ENCODE results near the gene PCSK5.

Gene PCSK5

GRCh38 chr9:76095585-76095984 lies 205.1 kb downstream of the PCSK5 start:
- no peak overlapping the region for H3K4me3 ChIP-seq (ENCODE audit: low read length)
- no peak for TF ChIP-seq ZNF274 (IDR thresholded peaks at IDR 0.05; ENCODE audit: low read depth, low read length)

DNA sequence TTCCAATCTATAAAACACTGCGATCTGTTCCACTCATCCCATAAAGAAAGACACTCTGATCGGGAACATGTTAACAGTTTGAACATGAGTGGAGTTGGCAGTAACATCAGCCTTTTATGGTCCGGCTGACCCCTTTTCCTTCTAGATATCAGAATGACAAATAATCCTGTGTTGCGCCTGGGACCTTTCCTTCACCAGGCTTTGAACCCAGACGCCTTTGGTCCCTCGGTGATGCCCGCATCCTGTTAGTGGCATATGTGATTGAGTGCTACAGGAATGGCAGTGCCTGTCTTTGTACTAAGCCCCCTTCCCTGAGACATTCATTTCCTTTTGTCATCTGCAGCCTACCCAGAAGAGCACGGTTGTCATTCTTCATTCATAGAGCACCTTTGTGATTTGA lies 209.0 kb downstream of the PCSK5 start:
- H3K4me3 ChIP-seq (ENCODE audit: low read length), result no peak overlapping the region
- no peak for TF ChIP-seq ZNF274 (IDR thresholded peaks at IDR 0.05; ENCODE audit: low read depth, low read length)

DNA sequence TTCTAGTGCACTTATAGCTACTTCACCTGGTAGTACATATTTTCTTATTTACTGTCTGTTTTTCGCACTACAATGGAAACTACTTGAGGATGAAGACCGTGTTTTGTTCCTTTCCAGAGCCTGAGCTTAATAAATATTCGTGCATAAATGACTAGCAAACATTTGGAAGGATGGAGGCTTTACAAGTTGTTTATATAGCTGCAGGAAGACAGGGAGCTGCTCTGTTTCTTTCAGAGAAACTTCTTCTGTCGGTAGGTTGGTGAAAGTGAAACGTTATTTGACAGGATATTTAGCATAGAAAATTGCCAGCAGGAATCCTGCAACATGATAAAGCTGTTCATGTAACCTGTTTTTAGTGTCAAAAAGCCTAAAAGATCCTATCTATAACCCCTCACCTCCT lies 210.6 kb downstream of the PCSK5 start:
- no peak for TF ChIP-seq ZNF274 (IDR thresholded peaks at IDR 0.05; ENCODE audit: low read depth, low read length)
- no peak overlapping the region for H3K4me3 ChIP-seq (ENCODE audit: low read length)

DNA sequence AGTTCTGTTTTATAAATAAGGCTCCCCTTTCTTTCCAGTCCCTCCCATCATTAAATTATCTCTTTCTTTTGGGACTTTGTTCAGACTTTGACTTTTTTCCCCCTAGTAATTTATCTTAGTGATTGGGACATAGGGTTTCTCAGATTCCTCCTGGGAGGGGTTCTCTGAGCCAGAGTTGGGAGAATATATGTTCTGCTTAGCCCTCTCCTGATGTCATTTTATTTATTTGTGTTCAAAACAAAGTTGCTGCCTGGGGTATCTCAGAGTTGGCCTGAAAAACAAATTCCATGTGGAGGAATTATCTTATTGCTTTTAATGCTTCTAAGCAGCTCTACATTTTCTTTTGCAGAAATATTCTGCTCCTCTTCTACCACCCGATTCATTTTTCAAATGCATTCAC lies 211.0 kb downstream of the PCSK5 start:
- TF ChIP-seq ZNF274 (IDR thresholded peaks at IDR 0.05; ENCODE audit: low read depth, low read length), result no peak
- no peak overlapping the region for H3K4me3 ChIP-seq (ENCODE audit: low read length)

DNA sequence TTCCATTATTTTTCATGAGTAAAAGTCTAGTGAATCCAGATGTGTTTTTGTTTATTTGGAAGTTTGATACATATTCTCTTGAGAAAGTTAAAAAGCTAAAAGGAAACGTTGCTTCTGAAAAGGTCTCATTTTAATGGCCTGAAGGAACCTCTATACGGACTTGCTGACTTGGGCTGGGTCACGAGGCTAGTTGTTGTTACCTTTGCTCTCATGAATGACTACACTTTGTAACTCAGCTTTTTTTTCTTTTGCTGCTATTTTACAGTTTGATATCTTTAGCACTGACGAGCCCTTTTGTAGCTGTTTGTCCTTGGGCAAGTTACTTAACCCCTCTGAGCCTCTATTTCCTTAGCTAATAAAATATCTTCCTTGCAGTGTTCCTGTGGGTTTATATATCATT lies 211.5 kb downstream of the PCSK5 start:
- no peak for TF ChIP-seq ZNF274 (IDR thresholded peaks at IDR 0.05; ENCODE audit: low read depth, low read length)
- no peak overlapping the region for H3K4me3 ChIP-seq (ENCODE audit: low read length)

- H3K4me3 ChIP-seq (ENCODE audit: low read length), result no peak overlapping the region
- TF ChIP-seq ZNF274 (IDR thresholded peaks at IDR 0.05; ENCODE audit: low read depth, low read length), result no peak
These were observed 213.2 kb downstream of the PCSK5 start for GRCh38 chr9:76103531-76104315.

- no peak for TF ChIP-seq ZNF274 (IDR thresholded peaks at IDR 0.05; ENCODE audit: low read depth, low read length)
- no peak overlapping the region for H3K4me3 ChIP-seq (ENCODE audit: low read length)
These were observed 217.0 kb downstream of the PCSK5 start for GRCh38 chr9:76107482-76107881.

DNA sequence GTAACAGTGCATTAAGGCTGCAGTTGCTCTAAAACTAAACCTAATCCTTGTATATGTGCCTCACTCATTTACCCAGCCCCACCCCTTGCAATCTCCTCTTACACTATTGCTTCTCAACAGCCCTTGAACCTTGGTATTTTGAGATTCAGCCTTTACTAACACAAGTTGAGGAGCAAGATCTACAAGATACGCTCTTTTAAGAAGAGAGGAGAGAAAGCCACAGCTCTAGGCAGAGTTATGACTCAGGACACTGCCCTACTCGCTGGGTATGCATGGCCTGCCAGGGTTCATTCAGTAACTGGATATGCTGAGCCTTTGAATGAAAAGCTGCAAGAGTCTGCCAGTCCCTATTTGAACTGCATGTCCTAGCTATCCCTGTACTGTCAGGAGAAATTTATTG lies 219.5 kb downstream of the PCSK5 start:
- TF ChIP-seq ZNF274 (IDR thresholded peaks at IDR 0.05; ENCODE audit: low read depth, low read length), result no peak
- no peak overlapping the region for H3K4me3 ChIP-seq (ENCODE audit: low read length)

GRCh38 chr9:76112151-76112550 lies 221.7 kb downstream of the PCSK5 start:
- H3K4me3 ChIP-seq (ENCODE audit: low read length), result no peak overlapping the region
- no peak for TF ChIP-seq ZNF274 (IDR thresholded peaks at IDR 0.05; ENCODE audit: low read depth, low read length)

GRCh38 chr9:76114144-76114543 lies 223.7 kb downstream of the PCSK5 start:
- no peak overlapping the region for H3K4me3 ChIP-seq (ENCODE audit: low read length)
- TF ChIP-seq ZNF274 (IDR thresholded peaks at IDR 0.05; ENCODE audit: low read depth, low read length), result no peak

DNA sequence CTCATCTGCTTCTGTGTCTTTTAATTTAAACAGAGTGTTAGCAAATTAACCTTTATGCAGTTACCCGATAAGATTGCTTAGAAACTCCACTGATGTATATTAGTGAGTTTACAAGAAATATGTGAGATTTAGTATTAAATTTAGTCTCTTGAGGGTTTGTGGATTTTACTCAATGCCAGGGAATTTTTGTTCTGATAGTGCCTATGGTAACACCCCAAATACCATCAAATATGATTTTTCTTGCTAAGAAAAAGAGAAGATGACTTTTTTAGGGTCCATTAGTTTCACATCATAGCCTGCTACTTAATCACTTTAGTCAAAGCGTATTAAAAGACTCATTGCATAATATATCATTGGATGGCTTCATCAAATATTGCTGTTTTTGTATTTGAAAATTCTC lies 224.9 kb downstream of the PCSK5 start:
- no peak for TF ChIP-seq ZNF274 (IDR thresholded peaks at IDR 0.05; ENCODE audit: low read depth, low read length)
- no peak overlapping the region for H3K4me3 ChIP-seq (ENCODE audit: low read length)

DNA sequence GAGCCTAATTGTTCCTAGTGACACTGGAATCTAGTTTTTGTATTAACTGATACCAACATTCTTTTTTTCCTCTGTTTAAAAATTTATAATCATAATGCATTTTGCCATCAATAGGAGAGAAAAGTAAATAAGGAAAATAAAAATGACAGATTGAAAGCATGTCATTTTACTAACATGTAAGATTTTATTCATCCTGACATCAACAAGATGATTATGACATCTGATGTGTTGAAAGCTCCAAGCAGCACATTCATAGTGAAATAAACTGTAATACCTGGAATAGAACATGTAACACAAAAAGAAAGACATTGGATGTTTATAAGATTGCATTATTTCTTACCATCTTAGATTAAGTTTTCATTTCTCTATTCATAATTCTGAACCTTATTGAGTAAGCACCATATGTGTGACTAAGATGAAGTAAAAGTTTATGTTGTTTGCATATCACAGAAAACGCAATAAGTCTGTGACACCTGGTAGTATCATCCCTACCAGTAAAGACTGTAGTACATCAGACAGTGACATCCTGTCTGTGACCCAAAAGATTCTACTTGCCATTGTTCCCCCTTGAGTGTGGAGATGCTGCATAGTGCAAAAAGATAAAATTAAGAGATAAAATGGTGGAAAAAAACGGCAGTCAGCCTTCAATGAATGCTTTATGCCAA lies 225.6 kb downstream of the PCSK5 start:
- H3K4me3 ChIP-seq (ENCODE audit: low read length), result no peak overlapping the region
- no peak for TF ChIP-seq ZNF274 (IDR thresholded peaks at IDR 0.05; ENCODE audit: low read depth, low read length)

DNA sequence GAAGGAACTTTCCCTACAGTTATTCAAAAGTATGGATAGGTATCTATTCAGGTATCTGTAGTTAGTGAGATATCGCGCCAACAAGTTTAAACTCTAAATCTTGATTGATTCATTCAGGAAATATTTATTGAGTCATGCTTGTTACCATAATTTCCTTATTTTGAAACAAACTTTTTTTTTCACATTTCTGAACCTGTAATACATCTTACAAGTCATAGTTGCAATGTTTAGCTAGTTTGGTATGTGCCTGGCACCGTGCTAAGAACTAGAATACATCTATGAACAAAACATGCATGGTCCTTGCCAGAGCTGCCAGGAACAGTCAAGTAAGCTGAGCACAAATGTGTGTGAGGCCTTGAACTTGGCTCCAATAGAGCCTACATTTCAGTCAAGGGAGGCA lies 226.4 kb downstream of the PCSK5 start:
- no peak overlapping the region for H3K4me3 ChIP-seq (ENCODE audit: low read length)

GRCh38 chr9:76127637-76128036 lies 237.2 kb downstream of the PCSK5 start:
- no peak overlapping the region for H3K4me3 ChIP-seq (ENCODE audit: low read length)
- no peak for TF ChIP-seq ZNF274 (IDR thresholded peaks at IDR 0.05; ENCODE audit: low read depth, low read length)

More for the DNA sequence above, 226.4 kb downstream of the PCSK5 start:
- TF ChIP-seq ZNF274 (IDR thresholded peaks at IDR 0.05; ENCODE audit: low read depth, low read length), result no peak

DNA sequence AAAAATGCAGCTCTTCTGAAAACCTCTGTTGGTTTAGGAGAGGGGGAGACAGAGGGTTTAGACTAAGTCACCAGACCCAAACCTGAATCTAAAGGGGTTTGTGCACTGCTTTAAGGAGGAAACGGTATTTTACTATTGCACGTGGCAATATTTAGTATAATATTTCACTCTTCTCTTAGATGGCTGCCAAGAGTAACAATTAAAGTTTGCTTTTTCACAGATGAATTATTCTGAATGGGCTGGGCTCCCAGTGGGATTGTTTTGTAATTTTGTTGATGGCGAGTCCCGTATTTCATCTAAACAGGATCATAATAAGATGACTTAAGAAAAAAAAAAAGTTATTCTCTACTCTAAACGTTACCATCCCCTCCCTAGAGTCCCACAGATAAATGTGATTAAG lies 245.4 kb downstream of the PCSK5 start:
- no peak overlapping the region for H3K4me3 ChIP-seq (ENCODE audit: low read length)
- no peak for TF ChIP-seq ZNF274 (IDR thresholded peaks at IDR 0.05; ENCODE audit: low read depth, low read length)
